ENCODE data around the gene PRLR.
"Not testable (repeated sequence)": the region's sequence is repeated elsewhere in the genome, so short reads cannot be mapped to it uniquely, and the experiment has no call there.

Gene PRLR

DNA sequence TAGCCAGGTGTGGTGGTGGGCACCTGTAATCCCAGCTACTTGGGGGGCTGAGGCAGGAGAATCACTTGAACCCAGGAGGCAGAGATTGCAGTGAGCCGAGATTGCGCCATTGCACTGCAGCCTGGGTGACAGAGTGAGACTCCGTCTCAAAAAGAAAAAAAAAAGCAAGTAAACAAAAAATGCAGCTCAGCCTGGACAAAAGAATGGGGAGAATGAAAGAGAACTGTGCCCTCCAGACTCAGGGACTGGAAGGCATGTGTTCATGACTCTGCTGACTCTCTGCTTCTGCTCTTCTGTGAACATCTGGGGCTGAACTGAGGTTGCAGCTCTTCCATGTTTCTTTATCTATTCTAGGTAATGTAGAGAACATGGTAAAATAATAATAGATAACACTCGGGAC lies 194.4 kb downstream of the PRLR start:
- DNase-seq (ENCODE audit: low read depth): not testable (repeated sequence)

DNA sequence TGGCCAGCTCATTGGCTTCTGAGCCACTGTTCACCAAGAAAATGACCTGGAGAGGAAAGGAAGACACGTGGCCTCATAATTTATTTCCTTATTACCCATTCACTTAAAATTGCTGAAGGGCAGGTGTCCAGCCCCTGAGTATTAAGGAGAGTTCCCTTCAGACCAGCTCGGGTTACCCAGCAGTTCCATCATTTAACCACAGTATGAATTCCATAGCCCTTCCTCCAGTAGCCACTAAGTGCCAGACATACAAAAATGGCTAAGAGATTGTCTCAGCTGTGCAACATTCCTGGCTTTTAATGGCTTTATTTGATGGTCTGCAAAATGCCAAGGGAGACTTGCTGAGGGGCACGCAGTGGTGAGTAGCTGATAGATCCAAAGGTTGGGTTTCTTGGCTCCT lies 195.0 kb downstream of the PRLR start:
- DNase-seq (ENCODE audit: low read depth): no peak

DNA sequence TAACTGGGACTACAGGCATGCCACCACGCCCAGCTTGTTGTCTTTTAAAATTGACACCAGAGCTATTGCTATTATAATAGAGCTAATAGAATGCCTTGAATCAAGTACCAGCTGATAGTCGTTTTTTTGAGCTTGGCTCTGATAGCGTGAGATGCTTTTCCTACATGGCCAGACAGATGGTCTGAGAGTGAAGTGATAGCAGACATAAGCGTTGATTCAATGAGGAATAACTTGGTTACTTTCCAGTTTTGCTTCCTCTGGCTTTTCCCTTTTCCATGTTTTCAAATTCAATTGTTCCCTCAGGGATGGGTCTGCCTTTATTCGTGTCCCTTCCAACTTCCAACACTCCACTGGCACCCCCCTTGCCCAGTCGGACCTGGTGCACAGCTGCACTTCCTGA lies 197.9 kb downstream of the PRLR start:
- no peak for DNase-seq (ENCODE audit: low read depth)

DNA sequence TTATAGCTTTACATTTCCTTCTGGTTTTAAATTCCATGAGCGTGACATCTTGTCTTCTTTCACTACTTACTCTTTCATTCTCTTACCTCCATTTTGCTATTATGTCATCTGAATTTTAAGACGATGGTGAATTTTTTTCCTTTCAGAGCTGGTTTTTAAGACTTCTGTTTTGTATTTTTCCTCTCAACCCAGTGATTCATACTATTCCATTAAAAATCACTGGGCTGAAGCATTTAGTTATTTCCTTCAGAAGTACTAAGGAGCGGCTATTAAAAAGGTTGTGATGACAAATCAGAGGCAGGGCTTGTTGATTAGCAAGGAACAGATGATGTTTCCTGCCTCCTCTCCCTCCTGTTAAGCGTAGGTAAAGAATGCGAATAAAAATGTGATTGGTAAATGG lies 199.0 kb downstream of the PRLR start:
- peak; percentile 73 for DNase-seq (ENCODE audit: low read depth)

DNA sequence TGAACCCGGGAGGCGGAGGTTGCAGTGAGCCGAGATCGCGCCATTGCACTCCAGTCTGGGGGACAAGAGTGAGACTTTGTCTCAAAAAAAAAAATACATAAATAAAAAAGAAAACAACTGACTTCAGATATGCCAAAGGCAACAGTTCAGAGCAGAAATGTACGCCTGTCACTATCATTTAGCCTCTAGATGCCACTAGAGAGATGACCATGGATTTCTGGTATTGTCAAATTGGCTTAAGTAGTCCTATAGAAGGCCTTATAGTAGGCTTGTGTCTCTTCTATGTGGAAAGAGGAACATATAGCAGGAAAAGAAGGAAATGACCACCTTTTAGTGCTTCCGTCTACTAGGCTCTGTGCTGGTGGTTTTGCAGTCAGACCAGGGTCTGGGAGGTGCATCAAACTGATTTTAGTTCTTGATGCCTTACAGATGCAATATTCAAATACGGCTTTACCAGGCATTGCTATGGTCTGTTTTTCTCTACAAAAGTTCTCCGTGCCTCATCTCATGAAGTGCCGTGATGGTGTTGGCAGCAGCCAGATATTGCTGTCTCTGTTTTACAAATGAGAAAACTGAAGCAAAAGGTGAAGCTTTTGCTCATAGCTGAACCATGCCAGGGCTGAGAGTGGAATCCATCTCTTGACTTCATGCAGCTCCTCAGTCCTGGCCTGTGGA lies 199.7 kb downstream of the PRLR start:
- DNase-seq (ENCODE audit: low read depth): no peak

DNA sequence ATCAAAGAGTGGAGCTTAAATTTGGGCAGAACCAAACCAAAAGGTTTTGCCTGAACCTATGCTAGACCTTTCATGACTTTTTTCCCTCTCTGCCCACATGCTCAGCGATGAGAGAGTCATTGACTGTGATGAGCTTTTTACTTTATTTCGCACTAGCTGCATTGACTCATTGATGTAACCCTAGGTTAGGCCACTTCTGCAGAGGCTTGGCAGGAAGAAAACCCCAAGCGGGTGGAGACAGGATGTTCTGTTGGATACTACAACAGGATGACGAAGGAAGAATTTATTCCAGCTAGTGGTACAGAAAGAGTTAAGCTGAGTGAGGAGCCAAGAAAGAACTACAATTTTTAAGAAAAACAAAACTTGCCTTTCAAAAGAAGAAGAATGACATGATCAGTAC lies 201.0 kb downstream of the PRLR start:
- peak; percentile 94 for DNase-seq (ENCODE audit: low read depth)

DNA sequence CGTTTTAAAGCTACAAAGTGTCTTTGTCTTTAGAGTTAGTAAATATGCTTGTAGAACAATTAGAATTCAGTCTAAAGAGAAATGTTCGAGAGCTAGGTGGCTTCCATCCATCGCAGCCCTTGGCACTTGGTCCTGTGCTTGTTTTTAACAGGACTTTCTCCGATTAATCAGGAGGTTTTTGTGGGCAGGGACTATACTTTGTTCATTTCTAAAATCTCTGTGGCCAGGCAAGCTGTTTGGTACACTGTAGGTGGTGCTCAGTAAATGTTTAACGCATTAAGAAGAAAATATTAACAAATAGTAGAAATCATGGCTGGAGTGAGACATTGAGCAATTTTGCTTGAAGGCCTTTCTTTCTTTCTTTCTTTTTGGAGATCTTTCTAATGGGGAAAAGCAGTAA lies 203.3 kb downstream of the PRLR start:
- DNase-seq (ENCODE audit: low read depth): no peak

DNA sequence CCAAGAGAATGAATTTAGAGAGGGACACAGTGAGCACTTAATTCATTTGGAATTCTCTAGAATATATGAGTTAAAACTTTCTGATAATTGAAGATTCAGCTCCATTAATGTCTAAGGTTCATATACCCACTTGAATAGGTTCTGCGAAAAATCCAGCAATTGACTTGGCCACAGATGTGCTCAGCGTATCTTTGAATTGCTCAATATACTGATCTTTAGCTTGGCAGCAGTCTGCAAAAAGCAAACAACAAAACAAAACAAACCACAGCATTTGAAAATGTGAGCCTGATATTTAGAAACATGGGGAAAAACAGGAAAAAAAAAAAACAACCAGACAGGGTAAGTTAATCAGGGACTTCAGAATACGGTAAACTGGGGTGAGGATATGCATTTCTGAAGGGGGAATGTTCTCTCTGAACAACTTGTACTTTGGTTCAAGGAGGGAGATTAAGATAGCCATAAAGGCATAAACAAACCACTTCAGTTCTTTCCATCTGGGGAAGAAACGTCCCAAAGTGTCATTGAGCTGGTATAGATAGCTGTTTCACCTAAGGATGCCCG lies 203.9 kb downstream of the PRLR start:
- peak; percentile 57 for DNase-seq (ENCODE audit: low read depth)

DNA sequence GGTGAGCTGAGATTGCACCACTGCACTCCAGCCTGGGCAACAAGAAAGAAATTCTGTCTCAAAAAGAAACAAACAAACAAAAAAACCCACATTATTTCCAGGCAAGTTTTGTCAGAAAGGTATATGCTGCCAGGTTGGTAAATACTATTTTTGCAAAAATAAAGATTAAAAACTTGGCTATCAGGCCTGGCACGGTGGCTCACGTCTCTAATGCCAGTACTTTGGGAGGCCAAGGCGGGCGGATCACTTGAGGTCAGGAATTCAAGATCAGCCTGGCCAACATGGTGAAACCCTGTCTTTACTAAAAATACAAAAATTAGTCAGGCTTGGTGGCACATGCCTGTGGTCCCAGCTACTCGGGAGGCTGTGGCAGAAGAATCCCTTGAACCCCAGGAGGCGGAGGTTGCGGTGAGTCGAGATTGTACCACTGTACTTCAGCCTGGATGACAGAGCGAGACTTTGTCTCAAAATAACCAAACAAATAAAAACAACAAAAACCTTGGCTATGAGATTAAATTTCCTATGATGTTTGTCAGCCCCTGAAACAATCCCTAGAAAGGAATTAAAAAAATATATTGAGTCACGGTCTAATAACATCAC lies 205.3 kb downstream of the PRLR start:
- DNase-seq (ENCODE audit: low read depth): no peak

DNA sequence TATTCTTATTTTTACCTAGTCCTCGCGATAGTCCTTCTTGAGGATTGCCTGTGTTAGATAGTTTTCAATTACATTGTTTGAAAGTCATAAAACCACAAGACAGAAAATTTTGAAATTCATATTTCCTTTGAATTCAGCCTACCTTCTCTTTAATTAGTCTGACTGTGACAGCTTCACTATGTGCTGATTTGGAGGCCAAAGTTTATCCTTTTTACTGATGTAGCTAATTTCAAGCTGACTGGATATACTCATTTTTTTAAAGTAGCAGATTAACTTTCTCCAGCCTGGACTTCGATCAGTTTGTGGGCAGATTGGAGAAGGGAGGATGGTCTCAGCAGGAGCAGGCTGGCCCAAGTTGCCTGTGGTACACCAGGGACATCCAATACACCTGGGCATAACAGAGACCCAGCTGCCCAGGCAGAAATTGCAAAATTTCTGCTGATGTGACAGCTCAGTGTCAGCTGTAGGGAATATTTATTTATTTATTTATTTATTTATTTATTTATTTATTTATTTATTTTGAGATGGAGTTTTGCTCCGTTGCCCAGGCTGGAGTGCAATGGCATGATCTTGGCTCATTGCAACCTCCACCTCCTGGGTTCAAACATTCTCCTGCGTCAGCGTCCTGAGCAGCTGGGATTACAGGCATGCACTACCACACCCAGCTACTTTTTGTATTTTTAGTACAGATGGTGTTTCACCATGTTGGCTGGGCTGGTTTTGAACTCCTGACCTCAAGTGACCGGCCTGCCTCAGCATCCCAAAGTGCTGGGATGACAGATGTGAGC lies 206.7 kb downstream of the PRLR start:
- no peak for DNase-seq (ENCODE audit: low read depth)

DNA sequence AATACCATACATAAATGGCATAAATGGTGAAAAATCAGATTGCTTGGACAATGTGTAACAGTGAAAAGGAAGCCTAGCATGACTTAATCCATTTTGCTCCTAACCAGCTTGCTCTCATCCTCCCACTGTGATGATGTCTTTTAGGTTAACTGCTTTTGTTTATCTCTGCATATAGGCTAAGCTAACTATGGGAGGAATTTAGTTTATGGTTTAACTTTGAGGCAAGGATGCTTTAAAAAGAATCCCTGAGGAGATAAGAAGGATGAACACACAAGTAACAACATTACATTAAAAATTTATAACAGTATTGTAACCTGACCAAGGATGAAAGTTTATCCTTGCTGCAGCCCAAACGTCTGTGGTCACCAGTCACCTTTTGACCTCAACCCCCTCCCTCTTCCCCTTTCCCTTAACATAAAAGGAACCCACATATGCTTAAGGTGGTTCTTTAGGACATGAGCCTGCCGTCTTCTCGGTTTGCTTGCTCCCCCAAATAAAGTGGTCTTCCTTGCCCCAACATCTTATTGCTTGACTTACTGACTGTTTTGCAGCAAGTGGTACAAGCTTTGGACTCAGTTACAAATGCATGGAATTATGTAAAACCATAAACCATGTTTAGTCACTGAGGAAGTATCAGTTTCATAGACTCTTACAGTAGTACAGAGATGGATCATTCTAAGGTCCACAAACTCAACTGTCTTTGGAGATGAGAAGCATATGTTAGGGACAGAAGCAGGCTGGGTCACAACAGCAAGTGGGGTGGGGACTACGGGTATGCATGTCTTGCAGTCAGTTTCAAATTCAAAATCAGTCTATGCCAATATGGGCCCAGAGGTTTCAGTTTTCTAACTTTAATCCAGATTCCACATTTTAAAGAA lies 213.9 kb downstream of the PRLR start:
- peak; percentile 37 for DNase-seq (ENCODE audit: low read depth)

DNA sequence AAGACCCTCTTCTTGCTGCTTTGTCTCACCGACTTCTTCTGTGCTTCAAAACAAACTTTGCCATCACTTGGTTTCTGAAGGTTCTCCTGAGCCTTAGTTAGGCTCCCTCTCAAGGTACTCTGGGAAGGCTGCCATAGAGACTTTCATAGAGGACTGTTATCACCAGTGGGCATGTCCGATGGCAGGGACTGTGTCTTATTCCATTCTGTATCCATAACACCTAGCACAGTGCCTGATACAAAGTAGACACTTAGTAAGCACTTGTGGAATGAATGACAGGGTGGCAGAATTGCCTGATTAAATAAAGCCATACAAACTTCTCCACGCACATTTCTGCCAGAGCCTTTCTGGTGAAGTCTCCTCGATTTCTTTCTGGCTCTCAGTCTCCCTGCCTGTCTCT lies 215.2 kb downstream of the PRLR start:
- no peak for DNase-seq (ENCODE audit: low read depth)

DNA sequence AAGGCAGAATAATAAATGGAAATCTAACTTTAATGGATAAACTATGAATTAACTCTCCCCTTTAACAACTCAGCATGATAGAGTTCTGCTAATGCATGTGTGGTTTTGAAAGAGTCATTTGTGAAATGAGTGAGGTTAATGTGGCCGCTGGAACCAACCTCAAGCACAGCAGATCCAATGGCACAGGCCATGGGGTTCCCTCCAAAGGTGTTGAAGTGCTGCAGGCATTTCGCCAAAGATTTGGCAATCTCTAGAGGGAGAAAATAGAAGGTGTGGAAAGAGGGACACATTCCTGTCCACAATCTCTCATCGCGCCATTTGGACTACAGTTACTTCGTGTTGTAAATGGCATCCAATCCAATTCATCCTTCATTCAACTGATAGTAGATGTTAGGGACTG lies 217.5 kb downstream of the PRLR start:
- no peak for DNase-seq (ENCODE audit: low read depth)

DNA sequence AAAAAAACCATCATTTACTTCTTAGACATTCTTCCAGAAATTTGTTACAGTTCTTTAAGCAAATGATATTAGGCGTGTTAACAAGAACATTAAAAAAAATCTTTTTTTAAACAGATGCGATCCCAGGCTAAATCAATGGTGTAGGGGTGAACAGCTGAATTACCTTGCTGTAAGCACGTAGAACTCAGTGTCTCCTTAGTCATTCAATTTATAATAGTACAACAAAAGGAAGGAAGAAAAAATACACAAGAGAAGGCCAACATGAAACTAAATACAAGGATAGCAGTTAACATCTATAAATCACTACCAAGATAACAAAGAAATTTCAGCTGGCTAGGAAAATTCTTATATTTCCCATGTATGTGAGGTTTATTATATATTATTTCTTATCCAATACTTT lies 217.9 kb downstream of the PRLR start:
- no peak for DNase-seq (ENCODE audit: low read depth)

DNA sequence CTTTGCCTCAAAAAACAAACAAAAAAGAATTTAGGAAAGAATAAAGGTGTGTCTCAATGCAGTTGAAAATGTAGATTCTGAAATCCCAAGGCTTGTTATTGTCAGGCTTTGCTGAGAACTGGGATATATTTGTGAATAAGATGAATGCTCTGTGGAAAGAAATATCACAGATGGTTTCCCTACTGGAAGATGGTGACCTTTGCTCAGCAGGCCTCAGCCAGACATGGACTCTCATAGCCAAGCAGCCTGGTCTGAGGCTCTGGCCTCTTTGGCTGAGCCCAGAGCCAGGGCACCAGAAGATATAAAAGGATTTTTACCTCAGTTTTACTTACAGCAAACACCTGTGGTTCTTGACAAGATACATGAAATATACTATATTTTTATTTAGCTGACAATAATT lies 219.6 kb downstream of the PRLR start:
- no peak for DNase-seq (ENCODE audit: low read depth)

DNA sequence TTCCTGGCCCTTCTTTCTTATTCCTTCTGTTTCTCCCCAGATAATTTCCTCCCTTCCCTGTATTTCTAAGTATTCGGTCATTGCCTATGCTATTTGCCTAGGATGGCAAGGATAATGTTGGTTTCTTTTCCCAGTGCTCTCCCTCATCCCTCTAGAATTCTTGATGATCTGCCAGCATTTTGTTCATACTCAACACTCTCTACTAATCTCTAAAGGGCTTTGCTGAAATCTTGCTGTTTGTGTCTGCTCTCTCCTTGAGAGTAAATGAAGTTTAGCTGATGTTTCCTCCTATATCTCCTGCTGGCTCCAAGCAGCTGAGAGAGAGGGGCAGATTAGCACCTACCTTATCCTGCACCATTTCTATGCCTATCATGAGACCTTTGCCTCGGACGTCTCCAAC lies 220.6 kb downstream of the PRLR start:
- peak; percentile 22 for DNase-seq (ENCODE audit: low read depth)

DNA sequence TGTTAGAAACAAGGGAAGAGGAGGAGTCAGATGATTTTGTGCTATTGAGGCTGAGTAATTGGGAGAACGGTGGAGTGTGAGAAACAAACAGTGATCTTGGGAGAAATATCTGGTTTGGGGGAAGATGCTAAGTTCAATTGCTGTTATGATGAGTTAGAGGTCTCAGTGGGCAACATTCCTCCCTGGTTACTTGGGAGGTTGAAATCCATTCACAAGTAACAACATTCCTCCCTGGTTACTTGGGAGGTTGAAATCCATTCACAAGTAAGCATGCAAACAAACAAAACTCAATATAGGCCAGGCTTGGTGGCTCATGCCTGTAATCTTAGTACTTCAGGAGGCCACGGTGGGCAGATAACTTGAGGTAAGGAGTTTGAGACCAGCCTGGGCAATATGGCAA lies 221.3 kb downstream of the PRLR start:
- DNase-seq (ENCODE audit: low read depth): no peak

DNA sequence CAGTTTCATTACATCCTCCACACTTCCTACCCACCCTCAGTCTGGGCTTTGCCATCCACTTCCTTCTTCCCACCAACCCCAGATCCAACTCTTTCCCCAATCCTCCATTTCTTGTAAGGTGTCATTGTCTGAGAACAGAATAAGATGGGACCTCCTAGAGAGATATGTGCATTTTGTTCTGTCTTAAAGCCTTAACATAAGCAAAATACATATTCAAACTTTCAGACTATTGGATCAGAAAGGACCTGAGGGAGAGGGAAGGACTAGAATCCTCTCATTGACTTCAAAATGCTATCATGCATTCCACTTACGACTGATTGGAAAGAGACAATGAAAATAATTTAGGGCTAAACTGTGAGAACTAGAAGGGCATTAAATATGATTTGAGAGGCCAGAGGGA lies 225.5 kb downstream of the PRLR start:
- no peak for DNase-seq (ENCODE audit: low read depth)

DNA sequence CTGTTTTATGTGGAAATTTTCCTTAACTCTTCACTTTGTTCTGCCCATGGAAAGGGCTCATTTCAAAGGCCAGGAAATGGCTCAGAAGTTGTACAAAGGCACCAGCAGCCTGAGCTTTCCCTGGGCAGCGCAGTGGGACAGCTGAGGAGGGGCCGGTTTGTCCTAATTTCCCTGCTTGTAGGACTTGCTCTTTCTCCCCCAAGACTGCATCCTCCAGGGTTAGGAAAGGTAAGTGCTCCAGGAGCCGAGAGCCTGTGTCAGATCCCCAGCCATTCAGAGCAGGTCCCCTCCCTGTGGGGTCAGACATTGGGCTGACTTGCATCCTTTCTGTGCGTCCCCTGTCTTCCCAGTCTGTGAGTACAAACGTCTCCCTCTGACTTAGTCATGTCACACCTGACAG lies 226.1 kb downstream of the PRLR start:
- no peak for DNase-seq (ENCODE audit: low read depth)

DNA sequence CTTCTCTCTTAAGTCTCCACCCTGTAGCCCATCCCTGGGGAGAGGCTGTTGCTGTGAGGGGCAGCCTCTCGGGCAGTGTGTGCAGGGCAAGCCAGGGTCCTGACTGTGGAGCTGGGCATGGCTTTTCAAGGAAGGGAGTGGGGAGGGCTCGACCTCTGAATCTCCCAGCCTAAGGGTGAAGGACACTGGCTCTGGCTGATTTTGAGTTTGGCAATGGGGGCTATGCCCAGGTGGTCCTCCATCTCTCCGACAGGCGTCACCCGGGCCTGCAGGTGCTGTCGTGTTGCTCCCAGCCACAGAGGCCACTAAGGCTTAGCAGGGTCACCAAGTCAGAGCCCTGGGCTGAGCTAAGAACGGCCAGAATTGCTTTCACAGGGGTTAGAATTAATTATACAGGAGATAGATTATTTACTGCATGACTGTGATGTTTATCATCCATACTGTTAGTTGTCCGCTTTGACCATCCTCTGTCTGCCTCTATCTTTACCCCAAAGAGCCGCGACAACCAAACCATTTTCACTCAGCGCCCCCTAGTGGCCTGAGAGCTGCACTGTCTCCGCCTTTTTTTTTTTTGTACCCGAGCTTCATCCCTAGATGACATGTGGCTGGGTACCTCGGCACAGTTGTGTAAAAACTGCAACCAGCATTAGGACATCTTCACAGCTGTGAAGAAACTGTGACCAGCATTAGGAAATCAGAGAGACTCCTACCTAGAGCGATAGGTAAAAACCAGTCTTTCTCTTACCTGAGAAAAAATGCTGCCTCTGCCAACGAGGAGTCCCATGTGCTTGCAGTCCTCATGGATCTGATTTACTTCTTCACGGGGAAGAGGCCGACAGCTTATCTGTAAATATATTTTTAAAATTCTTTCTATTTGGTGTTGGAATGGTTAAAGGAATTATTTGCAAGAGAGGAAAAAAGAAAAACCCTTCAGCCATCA lies 227.0 kb downstream of the PRLR start:
- DNase-seq (ENCODE audit: low read depth): peak; percentile 33

DNA sequence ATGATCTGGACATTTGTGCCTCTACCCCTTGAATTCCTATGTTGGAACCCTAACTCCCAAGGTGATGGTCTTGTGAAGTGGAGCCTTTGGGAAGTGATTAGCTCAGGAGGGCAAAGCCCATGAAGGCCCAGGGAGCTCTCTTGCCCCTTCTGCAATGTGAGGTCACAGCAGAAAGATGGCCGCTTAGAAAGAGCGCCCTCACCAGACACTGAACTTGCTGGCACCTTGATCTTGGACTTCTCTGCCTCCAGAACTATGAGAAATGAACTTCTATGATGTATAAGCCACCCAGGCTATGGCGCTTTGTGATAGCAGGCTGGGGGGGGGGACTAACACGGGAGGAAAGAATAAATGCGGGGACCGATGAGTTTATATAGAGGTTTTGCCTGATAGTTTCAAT lies 227.8 kb downstream of the PRLR start:
- no peak for DNase-seq (ENCODE audit: low read depth)
